T-helper 22 cell (primary cell): Measurements from ENCODE around the gene DCDC1.

Experiments
- DNase-seq: peaks from one replicate; pipeline ENCODE4 v3.0.0-alpha.2; 2020; ENCODE audit warnings: low read depth

Gene DCDC1

DNA sequence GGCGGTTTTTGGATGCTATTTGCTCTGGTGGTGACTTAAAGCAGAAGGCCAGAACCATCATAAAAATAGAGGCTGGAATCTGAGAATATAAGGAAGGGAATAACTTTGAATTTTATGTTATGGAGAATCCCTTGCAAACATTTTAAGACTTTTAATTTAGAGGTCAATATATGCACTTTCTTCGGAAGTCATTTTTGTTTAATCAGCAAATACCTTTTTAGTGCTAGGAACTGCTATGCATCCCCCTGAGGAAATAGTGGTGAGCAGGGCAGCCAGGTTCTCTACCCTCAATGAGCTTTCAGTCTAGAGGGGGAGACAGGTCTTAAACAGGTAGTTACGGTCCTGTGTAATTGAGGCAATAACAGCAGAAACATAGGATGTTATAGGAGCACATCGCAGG, 516.9 kb downstream of the DCDC1 start:
- no peak for DNase-seq

- no peak for DNase-seq
Measured at GRCh38 chr11:30852091-30852490, 517.4 kb downstream of the DCDC1 start.

GRCh38 chr11:30837252-30837651, 532.3 kb downstream of the DCDC1 start:
- no peak for DNase-seq

DNA sequence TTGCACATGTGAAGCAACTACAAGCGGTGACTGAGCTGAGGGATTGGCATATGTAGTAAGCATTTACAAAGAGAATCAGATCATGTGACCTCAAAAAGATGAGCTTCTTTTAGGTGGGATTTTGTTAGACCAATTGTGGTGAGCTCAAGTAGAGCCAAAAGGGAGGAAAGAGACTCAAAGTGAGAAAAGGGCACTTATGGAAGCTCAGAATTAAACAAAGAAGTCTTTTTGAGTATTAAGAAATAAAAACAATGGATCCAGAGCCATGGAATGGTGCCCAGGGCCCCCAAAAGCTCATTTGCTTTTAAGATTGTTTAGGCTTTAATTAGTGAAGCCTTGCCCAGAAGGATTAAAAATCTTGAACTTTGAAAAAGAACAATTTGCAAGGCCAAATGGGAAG, 536.7 kb downstream of the DCDC1 start:
- DNase-seq, result no peak

DNA sequence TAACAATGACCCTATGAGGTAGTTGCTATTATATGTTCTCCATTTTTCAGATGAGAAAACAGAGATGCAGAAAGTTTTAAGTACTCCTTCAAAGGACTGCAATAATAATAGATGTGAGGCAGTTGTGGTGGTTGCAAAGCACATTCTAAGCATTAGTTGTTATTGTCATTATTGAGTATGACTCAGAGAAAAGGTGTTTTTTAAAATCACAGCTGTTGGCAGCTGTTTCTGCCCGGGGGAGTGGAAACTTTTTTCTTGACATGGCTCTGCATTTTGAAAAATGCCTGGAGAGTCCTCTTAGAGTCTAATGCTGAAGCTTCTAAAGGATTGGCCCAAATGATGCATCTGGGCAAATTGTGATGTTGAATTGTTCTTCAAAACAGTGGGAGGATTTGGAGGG, 538.9 kb downstream of the DCDC1 start:
- DNase-seq, result no peak

GRCh38 chr11:30826911-30827310, 542.6 kb downstream of the DCDC1 start:
- no peak for DNase-seq

DNA sequence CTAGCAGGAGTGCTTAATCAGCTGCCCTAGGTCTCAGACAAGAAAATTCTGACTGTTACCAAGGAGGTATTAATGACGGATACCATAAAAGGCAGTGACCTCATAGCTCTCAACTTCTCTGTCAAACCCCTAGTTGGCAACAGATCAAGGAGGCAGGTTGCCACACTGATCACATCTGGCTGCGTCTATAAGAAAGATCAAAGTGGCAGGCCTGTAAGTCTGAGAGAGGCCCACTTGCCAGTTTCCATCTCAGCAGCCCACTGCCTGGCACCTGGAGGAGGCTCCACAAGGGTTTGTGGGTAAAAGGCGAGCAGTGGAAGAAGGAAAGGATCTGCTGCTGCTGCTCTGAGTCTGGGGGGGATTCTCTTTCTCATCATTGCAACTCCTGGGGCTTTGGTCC, 543.8 kb downstream of the DCDC1 start:
- no peak for DNase-seq

DNA sequence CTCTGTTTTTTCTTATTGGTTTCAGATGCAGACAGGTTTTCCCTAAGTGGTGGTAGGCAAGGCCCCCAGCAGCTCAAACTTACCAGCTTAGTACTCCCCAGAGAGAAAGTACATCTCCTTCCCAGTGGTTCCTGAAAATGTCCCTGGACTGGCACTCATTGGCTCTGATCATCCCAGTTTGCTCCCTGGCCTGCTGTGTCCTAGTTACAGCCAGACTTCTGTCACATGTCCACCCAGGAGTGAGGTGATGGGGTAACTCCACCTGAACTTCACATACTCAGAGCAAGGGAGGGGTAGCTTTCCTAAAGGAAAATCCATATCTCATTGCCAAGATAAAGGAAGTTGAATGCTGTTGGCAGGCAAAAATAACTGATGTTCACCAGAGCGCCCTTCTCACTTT, 546.4 kb downstream of the DCDC1 start:
- no peak for DNase-seq

- DNase-seq, result no peak
Measured at GRCh38 chr11:30821438-30821965, 548.0 kb downstream of the DCDC1 start.

GRCh38 chr11:30818721-30819120, 550.8 kb downstream of the DCDC1 start:
- DNase-seq, result no peak

DNA sequence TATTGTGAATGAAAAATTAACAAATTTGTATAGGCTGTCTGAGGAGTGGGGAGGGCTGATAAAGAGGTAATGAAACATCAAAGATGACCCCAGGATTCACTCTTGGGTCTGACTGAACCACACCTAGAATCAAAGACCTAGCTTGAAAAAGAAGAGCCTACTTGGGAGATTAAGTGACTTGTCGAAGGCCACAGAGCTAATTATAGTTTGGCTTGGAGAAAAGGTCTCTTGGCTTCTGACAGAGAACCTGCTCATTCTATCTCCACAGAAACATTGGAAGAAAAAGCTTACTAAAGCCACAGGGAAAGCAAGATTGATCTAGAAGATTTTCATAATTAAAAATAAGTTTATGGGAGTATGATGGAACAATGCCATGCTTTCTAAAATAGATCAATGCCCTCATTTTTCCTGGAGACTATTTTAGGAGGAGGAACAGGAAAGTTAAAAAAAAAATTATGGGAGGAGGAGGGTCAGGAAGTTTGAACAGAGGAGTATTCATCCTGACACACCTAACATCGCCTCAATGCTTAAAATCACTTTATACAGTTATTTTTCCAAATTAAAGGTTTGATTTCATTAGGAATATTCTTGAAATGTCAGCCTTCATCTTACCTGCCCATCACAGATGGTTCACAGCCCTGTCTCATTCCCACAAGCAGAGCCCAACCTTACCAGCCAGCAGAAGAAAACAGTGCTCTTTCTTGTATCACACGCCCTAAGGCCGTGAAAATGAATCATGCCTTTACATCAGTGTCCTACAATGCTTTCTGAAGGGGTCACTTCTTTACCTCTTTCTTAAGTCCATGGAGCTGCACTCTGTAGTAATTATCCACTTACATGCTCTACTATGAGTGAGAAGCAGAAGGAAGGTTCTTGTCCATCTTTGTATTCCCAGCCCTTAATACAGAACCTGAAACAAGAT, 552.3 kb downstream of the DCDC1 start:
- DNase-seq, result no peak

DNA sequence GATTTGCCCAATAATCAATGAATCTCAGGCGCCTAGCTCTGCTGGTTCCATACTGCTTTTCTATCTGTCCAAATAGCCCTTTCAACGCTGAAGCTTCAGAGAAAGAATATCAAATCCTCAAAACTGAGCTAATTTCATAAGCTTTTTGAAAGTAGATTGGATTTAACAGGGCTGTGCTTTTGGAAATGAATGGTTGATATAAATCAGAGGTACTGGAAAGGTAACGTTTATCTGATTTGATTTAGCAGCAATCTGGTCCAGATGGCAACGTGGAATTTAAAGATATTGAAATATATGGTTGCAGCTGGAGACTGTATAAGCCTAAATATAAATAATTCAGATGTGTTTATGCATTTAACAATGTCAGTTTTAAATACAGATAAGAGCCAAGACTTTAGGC, 553.9 kb downstream of the DCDC1 start:
- no peak for DNase-seq

DNA sequence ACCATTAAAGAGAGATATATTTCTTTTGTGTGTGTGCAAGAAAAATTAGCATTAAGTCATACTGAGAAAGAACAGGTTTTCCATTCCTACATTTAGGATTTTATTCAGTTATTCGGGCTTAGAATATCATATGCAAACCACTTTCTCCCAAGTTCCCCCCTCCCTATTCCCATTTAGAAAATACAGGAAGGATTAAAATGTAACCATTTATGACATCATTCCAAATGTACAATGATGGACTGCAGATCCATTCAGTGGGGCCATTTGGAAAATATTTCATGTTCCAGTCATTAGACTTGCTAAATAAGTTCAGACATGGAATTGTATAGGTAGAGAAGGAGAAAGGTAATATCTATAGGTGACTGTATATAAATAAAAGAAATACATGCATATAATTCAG, 554.8 kb downstream of the DCDC1 start:
- DNase-seq, result no peak
